Ovary (tissue), 9 donors: Measurements from ENCODE around the gene GPR158. TPM values are rescaled to one million over a fixed set of nuclear protein-coding genes. Genes with fewer than 3 reads are reported as not detected.

ENCODE experiments used
- DNase-seq, 5 donors: peaks; one replicate each; pipeline ENCODE4 v3.0.0-alpha.2; 2019 to 2020
- H3K27ac ChIP-seq, 2 donors: fragments of 200-600 bp; one replicate each; pipeline versions ENCODE4 v1.5.1 to v1.8.0; 2019 to 2022
- H3K27me3 ChIP-seq: fragments of 200-600 bp; one replicate; pipeline ENCODE4 v1.8.0; 2022
- H3K36me3 ChIP-seq: fragments of 200-600 bp; sonication (generic); one replicate; pipeline ENCODE4 v1.5.1; 2019
- H3K4me1 ChIP-seq: one replicate; pipeline ENCODE4 v1.8.1; 2013; ENCODE audit warnings: mild to moderate bottlenecking, moderate library complexity; ENCODE audit not compliant: insufficient read depth
- H3K4me3 ChIP-seq: fragments of 200-600 bp; sonication (generic); one replicate; pipeline ENCODE4 v1.5.1; 2017
- H3K9me3 ChIP-seq, 2 donors: fragments of 200-600 bp in 1 of 2; sonication (generic) in 1 of 2; one replicate each; pipeline versions ENCODE4 v1.5.1 to v1.8.1; 2013 to 2019; ENCODE audit warnings: mild to moderate bottlenecking in 1 of 2, moderate library complexity in 1 of 2
- CTCF ChIP-seq, 3 donors: fragments of 450-650 bp in 2 of 3; fragments of 200-600 bp in 1 of 3; IDR thresholded peaks; one replicate each; pipeline versions ENCODE4 v1.5.1 to v1.8.0; 2016 to 2022; ENCODE audit warnings: antibody characterized with exemption in 3 of 3, mild to moderate bottlenecking in 1 of 3
- EP300 ChIP-seq: sonication (generic); formaldehyde crosslinking; IDR thresholded peaks from one replicate; pipeline ENCODE4 v1.6.1; 2017; ENCODE audit warnings: antibody characterized with exemption
- POLR2A ChIP-seq: fragments of 450-650 bp; IDR thresholded peaks from one replicate; pipeline ENCODE4 v1.6.1; 2017; ENCODE audit warnings: antibody characterized with exemption, mild to moderate bottlenecking, moderate library complexity
- WGBS, 3 donors: extraction: QIAGEN DNeasy Blood & Tissue Kit in 1 of 3; methylation state at CpG; one replicate each; pipeline versions ENCODE4 v1.1.5 to v1.1.7; 2013 to 2017; 5-methylcytosine and 5-hydroxymethylcytosine counted together
- intact Hi-C, 4 donors: fragments of 100-400 bp; cut with DNase I; formaldehyde crosslinking; loops; one replicate each; pipeline versions ENCODE4 v1.11.0 to v1.15.1; 2022 to 2023
- polyA plus RNA-seq, 2 donors: library from polyadenylated mRNA; stranded (reverse); fragments of 200-250 nt in 1 of 2; fragments of 350-450 nt in 1 of 2; fragmentation: Illumina TruSeq in 1 of 2; extraction: RNeasy Lipid Tissue Mini Kit (QIAGEN cat#74804) in 1 of 2; gene quantifications; one replicate each; pipeline ENCODE4 v1.2.3, GENCODE V29; 2013 to 2014
- total RNA-seq, 7 donors: library from RNA; depleted of rRNA in 2 of 7; stranded (reverse); fragments of >200 nt in 2 of 7; fragmentation: NEBNext Ultra II Directional in 3 of 7; extraction: Animal tissue kit (Norgen Biotek cat#: 25700) in 3 of 7; gene quantifications; one replicate each; pipeline versions ENCODE4 v1.1.0 to v1.2.4, GENCODE V29; 2016 to 2023
- donor health status: DM: no; HTN: no; CAD: no; lungs with moderate emphysema.
- donor health status: DM: no; HTN: no; CAD: no.
- donor health status: Bipolar disorder and iron deficiency.
- donor health status: DM: yes; HTN: yes; CAD: no.
- donor health status: DM: no; HTN: no; CAD: no.
- donor health status: DM: yes; HTN: yes; CAD: no.

The GPR158 gene
- total and polyA plus RNA-seq, 9 donors = 0.10 to 0.47 (median 0.17) TPM; not detected in 1

GRCh38 chr10:25177093-25177753 is 2.4 kb downstream of the GPR158 start:
- intact Hi-C loops = no loop called here
- no peak overlapping the region for H3K27ac ChIP-seq
- no peak overlapping the region for H3K4me3 ChIP-seq
- H3K4me1 ChIP-seq = peaks cover 6% of the 10 kb centered on the region
- H3K27me3 ChIP-seq = no peaks in the 10 kb centered on the region
- no peak for DNase-seq
- no peaks in the 10 kb centered on the region for H3K36me3 ChIP-seq
- 26 to 36% (median 30%) methylated on average over 2 of the region's 2 CpGs for WGBS, 3 donors
- TF ChIP-seq EP300 (no peak), POLR2A (no peak), CTCF (IDR thresholded peaks at IDR 0.05) (no peak)
- H3K9me3 ChIP-seq = no peaks in the 10 kb centered on the region

- TF ChIP-seq POLR2A (no peak), EP300 (no peak), CTCF (IDR thresholded peaks at IDR 0.05) (no peak)
- H3K4me1 ChIP-seq = peaks cover 6% of the 10 kb centered on the region
- H3K4me3 ChIP-seq = no peak overlapping the region
- intact Hi-C loops = no loop called here
- H3K36me3 ChIP-seq = no peaks in the 10 kb centered on the region
- DNase-seq = no peak
- H3K27ac ChIP-seq = no peak overlapping the region
- no peaks in the 10 kb centered on the region for H3K9me3 ChIP-seq
- WGBS, 3 donors = 86 to 96% (median 95%) methylated on average over 2 of the region's 2 CpGs
- H3K27me3 ChIP-seq = no peaks in the 10 kb centered on the region
Measured at GRCh38 chr10:25177754-25178135, 2.9 kb downstream of the GPR158 start.

GRCh38 chr10:25178411-25178810 is 3.6 kb downstream of the GPR158 start:
- Histone ChIP-seq H3K4me3 (no peak overlapping the region), H3K27ac (no peak overlapping the region), H3K27me3 (no peaks in the 10 kb centered on the region), H3K9me3 (no peaks in the 10 kb centered on the region), H3K4me1 (peaks cover 6% of the 10 kb centered on the region), H3K36me3 (no peaks in the 10 kb centered on the region)
- TF ChIP-seq POLR2A = no peak
- no peak for TF ChIP-seq EP300
- TF ChIP-seq CTCF (IDR thresholded peaks at IDR 0.05) = no peak
- intact Hi-C loops = no loop called here
- DNase-seq = no peak

- WGBS, 3 donors = 68 to 80% (median 73%) methylated on average over 2 of the region's 2 CpGs
- H3K4me3 ChIP-seq = no peak overlapping the region
- DNase-seq = no peak
Measured at GRCh38 chr10:25180801-25181200, 6.0 kb downstream of the GPR158 start.

More at GRCh38 chr10:25180801-25181200, 6.0 kb downstream of the GPR158 start:
- no peaks in the 10 kb centered on the region for H3K9me3 ChIP-seq
- no peak for TF ChIP-seq POLR2A
- no peak for TF ChIP-seq EP300
- no peak for TF ChIP-seq CTCF (IDR thresholded peaks at IDR 0.05)
- no peak overlapping the region for H3K27ac ChIP-seq
- intact Hi-C loops = no loop called here
- peaks cover under 1% of the 10 kb centered on the region for H3K4me1 ChIP-seq
- no peaks in the 10 kb centered on the region for H3K36me3 ChIP-seq
- no peaks in the 10 kb centered on the region for H3K27me3 ChIP-seq
